GM18519 (cell line): ENCODE measurements around the gene CDK2.

Experiments
- ATAC-seq: cut with Tn5 transposase; IDR thresholded peaks from one replicate; pipeline ENCODE4 v1.9.1; 2021; ENCODE audit warnings: mild to moderate bottlenecking, moderate library complexity; ENCODE audit not compliant: unreplicated experiment, low FRiP score

Gene CDK2

DNA sequence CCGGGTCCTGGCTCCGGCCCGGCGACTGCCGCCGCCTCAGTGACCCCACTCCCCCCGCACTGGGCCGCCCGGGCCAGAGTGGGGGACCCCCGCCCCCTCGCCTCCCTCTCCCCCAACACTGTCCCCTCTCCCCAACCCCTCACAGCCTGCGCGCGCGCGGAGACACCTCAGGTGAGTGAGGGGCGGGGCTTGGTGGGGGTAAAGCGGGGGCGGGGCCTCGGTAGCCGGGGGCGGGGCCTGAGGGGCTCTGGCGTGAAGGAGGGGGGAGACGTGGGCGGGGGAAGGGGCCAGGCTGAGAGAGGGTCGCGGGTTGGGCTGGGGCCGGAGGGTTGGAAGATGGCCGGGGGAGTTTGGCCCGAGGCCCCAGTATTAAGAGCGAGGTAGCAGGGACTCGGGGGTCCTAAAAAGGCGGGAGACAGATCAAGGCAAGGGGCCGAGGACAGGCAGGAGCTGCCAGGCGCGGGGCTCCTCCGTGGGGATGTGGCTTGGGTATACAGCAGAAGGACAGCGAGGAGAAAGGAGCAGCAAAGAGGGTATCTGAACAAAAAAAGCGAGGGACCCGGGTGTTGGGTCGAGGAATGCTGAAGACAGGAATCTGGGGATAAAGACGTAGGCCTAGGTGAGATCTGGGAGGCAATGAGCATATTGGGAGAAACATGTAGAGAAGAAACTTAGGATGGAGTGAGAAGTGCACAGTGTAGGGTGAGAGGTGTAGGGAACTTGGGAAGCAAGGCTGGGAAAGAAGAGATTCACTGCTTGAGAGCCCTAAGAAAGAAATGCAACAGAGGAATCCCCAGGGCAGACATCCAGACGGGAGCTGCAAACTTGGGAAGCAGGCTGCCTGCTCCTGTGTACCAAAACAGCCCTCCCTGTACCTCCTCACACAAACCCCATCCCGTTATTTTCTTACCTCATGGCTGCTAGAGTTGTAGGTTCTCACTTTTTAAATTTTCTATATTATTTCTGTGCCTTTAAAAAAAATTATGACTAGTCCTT is 41.2 kb downstream of the CDK2 start:
- no peak for ATAC-seq

DNA sequence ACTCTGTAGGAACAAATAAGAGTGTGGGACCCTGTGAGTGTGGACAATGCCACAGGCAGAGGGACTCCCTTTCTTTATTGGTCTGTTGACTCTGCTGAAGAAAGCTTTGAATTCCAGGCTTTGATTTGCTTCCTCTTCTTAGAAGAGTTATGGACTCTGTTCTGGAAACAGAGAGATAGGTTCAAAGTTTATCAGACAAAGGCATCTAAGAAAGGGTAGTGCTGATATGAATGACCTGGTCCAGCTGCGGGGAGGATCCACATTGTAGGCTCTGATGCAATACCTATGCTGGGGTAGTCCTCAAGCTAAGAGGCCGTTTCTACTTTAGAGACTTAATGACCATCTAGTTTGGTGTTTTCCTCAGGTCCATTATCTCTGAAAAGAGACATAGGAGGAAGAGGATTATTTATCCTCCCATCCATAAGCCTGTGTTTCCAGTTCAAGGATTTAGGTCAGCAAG is 43.5 kb downstream of the CDK2 start:
- ATAC-seq, result no peak

DNA sequence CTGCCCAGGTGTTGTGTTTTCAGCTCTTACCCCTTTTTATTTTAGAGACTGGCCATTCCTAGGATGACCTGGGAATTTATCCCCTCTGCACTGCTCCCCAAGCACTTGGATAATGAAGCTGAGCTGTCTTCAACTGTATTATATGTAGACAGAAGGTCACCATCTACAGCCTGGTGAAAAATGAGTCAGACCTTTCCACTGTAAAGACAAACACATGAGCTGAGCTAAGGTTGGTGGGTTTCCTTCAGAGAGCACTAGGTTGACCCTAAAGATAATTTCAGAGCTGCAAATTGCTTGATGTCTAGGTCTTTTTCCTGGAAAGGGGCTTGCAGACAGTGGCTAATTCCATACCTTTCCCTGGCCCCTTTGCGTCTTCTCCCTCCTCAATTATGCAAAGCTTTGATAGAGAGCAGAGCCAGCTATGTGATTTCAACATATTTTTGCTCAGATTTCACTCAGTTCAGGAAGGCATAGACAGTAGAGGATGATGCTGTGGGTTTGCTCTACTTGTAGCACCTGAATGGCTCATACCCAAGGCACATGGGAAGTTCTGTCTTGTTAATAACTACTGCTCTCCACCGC is 45.0 kb downstream of the CDK2 start:
- ATAC-seq, result no peak

DNA sequence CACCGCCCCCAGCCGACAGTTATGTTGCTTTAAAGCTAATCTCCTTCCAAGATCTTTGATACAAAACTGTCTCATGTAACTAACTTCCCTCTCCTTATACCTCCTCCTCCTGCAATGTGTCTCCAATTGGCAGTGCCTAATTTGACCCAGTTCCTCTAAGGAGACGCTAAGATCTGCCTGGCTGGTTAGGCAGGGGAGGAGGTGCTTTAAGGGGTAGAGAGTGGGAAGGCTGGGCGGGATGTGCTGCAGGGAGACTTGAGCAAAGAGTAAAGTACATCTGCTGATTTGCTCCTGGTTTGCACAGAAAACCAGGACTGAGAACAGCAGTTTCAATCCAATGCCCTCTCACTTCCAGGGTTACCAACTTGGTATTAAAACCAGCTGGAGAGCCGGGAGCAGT is 46.9 kb downstream of the CDK2 start:
- ATAC-seq, result no peak

DNA sequence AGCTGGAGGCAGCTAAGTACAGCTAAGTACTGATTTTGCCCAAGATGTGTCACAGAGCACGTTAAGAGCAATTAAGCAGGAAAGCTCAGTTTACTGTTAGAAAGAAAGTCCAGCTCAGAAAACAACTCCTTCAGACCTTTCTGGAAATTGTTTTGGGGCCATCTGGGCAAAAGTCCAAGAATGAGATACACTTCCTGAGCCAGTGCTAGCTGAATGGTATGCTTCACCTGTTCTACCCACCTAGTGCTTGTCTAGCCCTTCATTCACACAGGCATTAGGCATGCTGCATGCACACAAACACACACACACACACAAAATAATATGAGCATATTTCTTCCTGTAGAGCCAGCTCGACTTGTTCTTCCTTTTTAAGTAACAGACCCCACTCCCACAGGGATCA is 47.6 kb downstream of the CDK2 start:
- no peak for ATAC-seq

DNA sequence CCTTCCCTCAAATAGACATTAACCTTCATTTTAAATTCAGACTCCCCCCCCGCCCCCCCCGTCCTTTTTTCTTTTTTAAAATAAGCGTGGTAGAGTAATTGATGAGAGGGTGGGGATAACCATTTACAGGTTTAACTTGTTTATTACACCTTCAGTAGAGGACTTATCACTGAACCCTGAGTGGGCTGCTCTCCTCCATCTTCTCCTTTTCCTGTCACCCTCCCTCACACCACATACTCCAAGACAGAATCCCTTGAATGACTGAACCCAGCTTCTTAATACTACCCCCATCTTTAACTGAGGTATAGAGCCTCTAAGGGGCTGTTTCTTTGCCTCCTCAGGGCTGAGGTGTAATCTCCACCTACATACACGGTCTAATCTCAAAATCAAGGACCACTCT is 50.6 kb downstream of the CDK2 start:
- ATAC-seq, result no peak

DNA sequence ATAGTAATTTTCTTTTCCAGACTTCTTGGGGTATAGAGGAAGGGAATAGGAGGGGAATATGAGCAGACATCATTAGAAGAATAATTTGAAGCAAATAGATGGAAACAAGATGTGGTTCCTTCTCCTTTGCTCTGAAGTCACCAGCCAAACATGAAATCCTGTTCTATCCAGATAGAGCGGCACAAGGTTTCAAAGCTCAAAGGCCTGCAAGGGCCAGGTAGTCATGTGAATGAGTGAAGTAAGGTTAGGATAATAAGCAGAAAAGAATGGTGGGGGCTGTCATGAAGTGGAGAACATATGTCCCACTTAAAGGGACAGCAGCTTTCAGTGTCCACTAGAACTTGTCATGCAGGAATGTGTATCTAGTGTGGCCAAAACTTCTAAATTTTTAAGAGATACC is 51.7 kb downstream of the CDK2 start:
- ATAC-seq, result no peak

DNA sequence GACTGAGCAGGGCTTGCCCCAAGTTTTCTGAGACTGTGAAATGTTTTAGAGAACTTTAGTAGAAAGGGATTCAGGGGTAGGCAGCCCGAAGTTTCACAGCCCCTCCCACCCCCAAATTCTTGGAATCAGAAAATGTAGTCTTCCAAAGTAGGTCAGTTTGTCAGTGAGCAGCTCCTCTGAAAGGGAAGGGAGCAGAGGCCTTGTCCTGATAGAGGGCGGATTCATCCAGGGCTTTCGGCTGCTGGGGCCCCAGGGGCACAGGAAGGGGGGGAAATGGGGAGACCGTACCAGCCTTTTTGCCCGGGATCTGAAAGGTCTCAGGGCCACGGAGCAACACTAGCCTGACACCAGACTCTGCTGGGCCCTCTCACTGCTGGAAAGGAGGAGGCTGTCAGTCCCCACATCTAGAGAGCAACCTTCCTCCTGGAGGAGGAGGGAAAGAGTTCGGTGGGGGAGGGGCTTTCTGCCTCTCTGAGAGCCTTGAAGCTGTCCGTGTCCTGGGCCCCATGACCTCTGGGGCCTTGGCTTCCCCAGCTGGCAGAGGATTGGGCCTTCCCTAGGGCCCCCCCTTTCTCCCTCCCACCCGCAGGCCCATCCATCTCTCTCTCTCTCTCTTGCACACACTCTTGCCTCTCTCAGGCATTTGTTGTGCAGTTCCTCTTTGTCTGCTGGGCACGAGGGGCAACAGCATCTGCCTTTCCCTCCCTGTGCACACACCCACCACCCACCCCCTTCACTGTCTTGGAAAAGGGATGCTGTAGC is 54.0 kb downstream of the CDK2 start, which contains the start of gene IKZF4:
Gene IKZF4 (plus strand): TSS at position 621 of the 762 bp plus-strand sequence. CDS start 451 bp downstream, outside the sequence.
- ATAC-seq, result no peak

DNA sequence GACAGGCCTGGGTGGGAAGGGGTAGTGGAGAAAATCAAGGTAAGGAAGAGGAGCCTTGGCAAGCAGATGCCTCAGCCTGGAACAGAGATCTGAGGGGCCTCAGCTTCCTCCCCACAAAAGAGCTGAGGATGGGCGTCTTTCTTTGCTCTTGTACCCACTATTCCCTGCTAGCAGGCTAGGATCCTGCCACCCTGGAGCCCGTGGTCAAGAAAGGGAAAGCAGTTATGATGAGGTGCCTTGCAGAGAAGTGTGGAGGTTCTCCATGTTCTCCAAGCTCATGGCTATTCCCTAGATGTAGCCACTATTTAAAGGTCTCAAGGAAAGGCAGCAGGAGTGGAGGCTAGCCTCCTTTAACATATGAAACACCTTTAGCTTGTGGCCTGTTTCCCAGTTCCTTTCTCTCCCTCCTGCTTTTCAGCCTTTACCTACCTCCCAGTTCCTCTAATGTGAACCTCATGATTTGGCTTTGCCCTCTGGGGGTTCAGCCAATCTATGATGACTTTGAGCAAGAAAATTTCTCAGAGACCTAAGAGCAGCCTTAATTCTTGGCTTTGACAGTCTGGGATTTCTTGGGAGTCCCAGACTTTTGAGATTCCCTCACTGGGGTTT is 55.4 kb downstream of the CDK2 start:
- ATAC-seq, result no peak
